Ammon's horn (tissue), 1 donor: Measurements from ENCODE around the gene ZFYVE9.
A peak's percentile ranks its signal among the peaks of the same experiment; 100 is the strongest.
"Not testable (repeated sequence)": the region's sequence is repeated elsewhere in the genome, so short reads cannot be mapped to it uniquely, and the experiment has no call there.

Experiments
- DNase-seq: peaks from one replicate; pipeline ENCODE4 v3.0.0-alpha.2; 2016; ENCODE audit warnings: low spot score

Gene ZFYVE9, protein sequence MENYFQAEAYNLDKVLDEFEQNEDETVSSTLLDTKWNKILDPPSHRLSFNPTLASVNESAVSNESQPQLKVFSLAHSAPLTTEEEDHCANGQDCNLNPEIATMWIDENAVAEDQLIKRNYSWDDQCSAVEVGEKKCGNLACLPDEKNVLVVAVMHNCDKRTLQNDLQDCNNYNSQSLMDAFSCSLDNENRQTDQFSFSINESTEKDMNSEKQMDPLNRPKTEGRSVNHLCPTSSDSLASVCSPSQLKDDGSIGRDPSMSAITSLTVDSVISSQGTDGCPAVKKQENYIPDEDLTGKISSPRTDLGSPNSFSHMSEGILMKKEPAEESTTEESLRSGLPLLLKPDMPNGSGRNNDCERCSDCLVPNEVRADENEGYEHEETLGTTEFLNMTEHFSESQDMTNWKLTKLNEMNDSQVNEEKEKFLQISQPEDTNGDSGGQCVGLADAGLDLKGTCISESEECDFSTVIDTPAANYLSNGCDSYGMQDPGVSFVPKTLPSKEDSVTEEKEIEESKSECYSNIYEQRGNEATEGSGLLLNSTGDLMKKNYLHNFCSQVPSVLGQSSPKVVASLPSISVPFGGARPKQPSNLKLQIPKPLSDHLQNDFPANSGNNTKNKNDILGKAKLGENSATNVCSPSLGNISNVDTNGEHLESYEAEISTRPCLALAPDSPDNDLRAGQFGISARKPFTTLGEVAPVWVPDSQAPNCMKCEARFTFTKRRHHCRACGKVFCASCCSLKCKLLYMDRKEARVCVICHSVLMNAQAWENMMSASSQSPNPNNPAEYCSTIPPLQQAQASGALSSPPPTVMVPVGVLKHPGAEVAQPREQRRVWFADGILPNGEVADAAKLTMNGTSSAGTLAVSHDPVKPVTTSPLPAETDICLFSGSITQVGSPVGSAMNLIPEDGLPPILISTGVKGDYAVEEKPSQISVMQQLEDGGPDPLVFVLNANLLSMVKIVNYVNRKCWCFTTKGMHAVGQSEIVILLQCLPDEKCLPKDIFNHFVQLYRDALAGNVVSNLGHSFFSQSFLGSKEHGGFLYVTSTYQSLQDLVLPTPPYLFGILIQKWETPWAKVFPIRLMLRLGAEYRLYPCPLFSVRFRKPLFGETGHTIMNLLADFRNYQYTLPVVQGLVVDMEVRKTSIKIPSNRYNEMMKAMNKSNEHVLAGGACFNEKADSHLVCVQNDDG (N-terminal part only)

DNA sequence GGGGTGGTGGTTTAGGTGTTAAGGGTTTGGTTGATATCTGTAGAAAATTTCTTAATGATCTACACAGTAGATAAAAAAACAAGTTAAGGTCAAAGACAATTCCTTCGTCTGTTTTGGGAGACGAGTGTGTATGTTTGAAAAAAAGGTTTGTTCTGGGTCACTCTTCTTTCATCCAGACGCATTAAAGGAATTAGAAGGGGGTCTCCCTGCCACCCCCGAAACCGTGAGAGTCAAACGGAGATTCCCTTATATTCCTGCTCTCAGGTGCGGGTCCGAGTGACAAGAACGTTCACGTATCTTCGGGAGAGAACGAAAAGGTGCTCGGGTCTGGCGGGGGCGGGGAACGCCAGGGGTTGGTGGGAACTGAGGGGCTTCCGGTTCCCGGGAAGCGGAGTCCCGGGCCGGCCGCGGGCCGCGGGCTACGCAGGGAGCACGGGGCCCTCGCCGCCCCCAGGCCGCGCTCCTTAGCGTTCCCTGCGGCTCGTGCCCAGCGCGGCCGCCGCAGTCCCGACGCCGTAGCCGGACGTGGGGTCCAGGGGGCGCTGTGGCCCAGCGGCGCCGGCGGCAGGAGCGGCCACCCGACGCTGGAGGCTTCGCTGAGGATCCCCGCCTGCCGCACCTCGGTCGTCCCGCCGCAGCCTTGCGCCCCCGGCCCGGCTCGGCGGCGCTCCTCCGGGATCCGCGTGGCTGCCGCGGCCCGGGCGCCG, at the start of gene ZFYVE9:
TSS of gene ZFYVE9 (plus strand) at position 577 of the 707 bp plus-strand sequence. CDS start 91,118 bp downstream, outside the sequence.
- peak; percentile 77 for DNase-seq

DNA sequence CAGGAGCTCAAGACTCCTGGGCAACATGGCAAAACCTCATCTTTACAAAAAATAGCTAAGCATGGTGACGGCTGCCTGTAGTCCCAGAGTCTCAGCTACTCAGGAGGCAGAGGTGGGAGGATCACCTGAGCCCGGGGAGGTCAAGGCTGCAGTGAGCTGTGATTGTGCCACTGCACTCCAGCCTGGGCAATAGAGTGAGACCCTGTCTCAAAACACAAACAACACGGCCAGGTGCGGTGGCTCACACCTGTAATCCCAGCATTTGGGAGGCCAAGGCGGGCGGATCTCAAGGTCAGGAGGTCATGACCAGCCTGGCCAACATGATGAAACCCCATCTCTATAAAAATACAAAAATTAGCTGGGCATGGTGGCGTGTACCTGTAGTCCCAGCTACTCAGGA, 47.6 kb upstream of the ZFYVE9 start:
- DNase-seq: not testable (repeated sequence)

DNA sequence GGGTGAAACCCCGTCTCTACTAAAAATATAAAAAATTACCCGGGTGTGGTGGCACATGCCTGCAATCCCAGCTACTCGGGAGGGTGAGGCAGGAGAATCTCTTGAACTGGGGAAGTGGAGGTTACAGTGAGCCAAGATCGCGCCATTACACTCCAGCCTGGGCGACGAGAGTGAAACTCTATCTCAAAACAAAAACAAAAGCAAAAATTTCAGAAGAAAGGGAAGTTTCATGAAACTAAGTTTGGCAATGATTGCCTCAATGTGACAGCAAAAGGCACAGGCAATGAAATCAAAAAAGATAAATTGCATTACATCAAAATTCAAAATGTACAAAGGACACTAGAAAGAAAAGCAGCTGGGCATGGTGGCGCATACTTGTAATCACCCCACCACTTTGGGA, 45.7 kb upstream of the ZFYVE9 start:
- no peak for DNase-seq

DNA sequence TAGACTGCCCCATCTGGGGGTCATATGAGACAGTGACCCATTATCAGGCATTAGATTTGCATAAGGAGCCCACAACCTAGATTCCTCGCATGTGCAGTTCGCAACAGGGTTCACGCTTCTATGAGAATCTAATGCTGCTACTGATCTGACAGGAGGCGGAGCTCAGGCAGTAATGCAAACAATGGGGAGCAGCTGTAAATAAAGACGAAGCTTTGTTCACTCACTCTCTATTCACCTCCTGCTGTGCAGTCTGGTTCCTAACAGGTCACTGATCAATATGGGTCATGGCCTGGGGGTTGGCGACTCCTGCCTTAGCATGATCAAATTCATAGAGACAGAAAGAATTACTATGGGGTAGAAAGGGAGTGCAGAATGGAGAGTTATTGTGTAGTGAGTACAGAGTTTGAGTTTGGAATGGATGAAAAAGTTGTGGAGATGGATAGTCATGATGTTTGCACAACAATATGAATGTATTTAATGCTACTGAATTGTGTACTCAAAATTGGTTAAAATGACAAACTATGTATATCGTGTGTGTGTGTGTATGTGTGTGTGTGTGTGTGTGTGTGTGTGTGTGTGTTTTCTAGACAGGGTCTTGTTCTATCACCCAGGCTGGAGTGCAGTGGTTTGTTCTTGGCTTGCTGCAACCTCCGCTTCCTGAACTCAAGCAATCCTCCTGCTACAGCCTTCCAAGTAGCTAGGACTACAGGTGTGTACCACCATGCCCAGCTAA, 43.6 kb upstream of the ZFYVE9 start:
- DNase-seq: no peak

DNA sequence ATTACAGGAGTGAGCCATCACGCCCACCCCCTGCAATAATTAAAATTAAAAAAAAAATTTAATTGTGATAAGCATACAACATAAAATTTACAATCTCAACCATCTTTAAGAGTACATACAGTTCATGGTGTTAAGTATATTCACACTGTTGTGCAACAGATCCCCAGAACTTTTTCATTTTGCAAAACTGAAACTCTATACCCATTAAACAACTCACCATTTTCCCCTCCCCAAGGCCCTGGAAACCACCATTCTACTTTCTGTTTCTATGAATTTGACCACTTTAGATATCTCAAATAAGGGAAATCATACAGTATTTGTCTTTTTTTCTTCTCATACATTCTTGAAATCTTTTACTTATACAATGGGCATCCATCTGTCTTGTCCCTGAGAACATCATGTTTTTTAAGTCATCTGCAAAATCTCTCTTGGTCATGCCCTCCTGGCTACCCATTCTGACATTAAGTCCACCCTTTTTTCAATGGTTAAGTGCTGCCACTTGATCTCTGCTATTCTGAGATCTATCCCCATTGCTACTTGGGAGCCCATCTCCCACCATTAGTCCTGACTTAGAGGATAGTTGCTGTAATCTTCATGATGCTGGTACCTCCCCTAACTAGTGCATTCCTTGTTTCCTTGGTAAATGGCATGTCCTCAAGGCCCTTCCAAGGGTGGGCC, 39.4 kb upstream of the ZFYVE9 start:
- DNase-seq: no peak

DNA sequence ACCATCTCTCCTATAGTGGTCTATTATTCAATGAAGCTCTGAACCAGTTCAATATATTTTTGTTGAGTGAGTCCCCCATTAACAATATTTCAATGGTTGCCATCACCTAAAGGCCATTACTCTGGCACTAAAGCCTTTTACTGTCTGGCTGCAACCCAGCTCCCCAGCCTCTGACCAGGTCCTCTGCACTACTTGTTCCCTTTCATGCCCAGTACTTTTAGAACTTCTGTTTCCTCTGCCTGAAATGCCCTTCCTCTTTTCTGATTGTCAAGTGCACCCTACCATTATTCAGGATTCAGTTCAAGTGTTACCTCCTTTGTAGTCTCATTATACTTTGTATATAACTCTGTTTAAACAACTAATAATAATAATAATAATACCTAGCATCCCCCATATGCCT, 30.4 kb upstream of the ZFYVE9 start:
- peak; percentile 51 for DNase-seq

DNA sequence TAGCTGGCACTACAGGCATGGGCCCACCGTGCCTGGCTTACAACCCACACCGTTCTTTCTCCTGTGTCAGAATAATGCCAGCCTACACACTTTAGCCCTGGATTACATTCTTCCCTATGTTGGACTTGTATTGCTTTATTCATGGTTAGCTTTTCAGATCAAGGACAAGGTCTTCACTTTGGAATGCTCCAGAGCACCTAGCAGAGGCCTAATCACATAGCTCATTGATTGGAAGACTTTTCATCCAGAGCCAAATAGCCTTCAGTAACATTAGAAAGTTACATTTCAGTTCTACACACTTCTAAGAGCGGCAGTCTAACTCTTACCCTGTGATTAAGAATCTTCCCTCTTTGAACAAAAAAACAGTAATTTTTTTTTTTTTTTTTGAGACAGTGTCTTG, 29.4 kb upstream of the ZFYVE9 start:
- no peak for DNase-seq

DNA sequence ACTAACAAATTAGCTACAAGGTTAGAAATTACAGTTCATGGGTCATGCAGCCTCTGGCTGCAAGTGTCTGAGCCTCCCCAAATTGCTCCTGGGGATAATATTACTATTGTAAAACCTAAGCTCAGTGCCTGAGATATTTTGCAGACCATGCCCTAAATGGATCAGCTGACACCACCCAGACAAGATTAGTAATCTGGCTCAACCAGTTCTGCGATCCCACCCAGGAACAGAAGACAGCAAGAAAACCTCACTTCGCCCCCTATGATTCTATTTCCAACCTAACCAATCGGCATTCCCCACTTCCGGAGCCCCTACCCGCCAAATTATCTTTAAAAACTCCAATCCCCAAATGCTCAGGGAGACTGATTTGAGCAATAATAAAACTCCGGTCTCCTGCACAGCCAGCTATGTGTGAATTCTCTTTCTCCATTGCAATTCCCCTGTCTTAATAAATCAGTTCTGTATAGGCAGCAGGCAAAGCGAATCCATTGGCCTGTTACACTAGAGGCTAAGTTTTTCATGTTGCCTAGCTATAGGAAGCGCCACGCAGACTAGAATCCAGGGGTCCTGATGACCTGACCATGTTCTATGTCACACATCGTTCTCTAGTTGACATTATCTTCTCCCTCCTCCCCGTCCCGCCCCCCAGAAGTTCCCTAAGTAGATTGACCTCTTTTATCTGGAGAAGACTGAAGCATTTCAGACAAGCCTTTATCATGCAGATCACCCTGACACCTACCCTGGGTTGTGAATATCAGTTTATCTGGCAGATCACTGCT, 22.4 kb upstream of the ZFYVE9 start:
- no peak for DNase-seq

DNA sequence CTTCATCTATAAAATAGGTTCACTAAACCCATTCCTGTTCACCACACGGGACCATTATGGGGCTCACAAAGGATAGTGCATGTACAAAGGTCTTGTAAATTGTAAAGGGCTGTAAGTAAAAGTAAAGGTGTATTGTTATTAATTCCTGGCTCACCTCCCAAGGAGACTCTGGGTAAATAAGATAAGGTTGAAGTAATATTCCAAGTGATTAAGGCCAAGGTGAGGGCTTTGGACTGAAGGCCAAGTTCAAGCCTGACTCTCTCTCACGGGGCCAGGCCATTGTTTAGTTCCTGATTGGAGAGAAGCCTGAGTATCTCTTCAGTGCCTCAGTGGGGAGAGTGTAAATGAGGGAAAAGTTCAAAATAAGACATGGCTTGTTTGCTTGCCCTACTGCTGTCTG, 19.5 kb upstream of the ZFYVE9 start:
- DNase-seq: no peak

DNA sequence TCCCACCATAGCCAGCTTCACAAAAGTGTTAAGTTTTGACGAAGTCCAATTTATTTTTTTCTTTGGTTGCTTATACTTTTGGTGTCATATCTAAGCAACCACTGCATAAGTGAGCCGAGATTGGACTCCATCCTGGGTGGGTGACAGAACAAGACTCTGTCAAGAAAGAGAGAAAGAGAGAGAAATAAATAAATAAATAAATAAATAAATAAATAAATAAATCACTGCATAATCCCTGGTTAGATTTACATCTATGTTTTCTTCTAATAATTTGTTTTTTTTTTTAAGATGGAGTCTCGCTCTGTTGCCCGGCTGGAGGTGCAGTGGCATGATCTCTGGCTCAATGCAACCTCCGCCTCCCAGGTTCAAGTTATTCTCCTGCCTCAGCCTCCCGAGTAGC, 18.3 kb upstream of the ZFYVE9 start:
- no peak for DNase-seq

DNA sequence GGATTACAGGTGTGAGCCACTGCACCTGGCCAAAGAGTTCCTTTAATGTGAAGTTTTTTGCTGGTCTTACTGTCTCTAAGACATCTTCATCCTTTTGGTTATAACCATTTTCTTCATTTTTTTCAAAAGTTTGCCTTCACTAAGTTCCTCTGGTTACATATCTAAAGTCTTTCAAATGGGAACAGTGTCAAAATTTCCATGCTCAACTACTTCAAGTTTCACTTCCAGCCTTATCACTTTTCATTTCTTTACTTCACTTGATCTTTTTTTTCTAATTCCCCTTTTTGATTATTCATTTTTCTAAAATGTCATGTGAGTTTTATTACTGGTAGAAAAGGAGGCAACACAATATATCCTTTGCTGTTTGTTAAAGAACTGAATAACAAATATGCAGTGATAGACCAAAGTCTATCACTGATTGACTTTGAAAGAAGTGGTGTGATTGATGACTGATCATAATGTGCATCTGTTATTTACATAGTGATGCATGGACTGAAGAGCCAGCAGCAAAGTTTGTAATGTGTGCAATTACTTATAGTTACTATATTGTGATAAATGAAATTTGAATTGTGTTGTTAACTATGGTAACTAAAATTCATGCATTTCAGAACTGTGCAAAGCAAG, 16.0 kb upstream of the ZFYVE9 start:
- DNase-seq: no peak

DNA sequence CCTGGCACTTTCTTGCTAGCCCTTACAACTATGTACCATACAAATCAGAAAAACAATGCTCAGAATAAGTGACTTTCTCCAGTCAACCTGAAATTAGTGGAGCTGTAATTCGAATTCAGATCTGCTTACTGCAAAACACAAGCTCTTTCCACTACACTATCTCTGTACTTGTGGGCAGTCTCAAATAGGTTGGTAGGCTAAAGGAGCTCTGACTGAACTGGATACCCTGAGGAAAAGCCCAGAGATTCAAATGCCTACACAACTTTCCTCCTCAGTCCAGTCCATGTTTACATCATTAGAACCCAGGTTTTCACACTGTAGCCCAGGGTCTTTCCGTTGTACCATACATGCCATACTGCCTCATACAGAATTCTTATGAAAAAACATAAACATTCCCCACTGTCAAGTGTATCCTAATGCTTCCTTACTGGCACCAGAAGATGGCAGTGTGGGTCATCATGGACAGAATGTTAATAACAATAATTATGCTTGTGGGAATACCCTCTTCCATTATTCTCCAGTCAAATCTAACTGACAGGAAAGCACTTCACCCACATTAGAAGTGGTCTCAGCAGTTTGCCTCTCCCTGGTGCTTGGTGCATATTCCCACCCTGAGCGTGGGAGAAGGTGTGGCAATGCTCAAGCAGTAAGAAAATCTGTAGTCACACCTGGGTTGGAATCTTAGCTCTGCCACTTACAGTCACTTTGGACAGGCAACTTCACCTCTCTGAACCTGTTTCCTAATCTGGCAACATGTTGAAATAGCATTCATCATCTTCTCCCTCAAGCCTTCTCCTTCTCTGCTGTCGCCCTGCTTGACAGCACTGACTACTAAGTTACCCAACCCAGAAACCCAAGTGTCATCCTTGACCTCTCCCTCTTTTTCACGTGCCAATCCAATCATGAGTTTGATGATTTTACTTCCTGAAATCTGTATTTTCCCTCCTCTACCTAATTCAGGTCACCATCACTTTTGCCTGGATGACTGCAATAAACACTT, 14.4 kb upstream of the ZFYVE9 start:
- peak; percentile 76 for DNase-seq

DNA sequence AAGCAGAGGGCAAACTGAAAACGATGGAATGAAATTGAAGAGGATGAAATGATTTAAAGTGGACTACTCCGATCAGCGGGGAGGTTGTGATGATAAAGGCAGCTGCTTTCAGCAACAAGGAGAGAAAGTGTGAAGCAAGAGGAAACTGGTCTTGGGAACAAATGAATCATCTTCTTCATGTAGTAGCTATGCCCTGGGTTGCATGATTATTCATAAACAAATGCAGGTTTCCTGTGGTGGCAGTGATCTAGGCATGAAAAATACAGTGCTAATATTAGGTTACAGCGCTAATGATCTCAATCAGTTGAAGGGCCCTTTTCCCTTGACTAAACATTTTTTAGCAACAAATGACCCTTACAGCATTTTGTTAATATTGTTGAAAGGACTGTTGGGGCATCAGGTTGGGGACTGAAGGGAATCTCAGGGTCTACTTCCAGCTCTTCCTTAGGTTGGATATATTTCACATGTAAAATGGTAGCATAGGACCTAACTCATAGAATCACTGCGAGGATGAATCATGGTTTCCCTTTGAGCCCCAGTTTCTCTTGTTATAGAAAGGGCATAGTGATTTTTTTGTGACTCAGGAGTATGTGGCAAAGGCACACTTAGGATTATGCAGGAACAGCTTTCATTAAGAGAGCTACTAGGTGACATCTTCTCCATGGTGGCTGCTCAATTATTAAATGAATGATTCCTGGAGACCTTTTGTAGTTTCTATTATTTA, 1.9 kb upstream of the ZFYVE9 start:
- no peak for DNase-seq

DNA sequence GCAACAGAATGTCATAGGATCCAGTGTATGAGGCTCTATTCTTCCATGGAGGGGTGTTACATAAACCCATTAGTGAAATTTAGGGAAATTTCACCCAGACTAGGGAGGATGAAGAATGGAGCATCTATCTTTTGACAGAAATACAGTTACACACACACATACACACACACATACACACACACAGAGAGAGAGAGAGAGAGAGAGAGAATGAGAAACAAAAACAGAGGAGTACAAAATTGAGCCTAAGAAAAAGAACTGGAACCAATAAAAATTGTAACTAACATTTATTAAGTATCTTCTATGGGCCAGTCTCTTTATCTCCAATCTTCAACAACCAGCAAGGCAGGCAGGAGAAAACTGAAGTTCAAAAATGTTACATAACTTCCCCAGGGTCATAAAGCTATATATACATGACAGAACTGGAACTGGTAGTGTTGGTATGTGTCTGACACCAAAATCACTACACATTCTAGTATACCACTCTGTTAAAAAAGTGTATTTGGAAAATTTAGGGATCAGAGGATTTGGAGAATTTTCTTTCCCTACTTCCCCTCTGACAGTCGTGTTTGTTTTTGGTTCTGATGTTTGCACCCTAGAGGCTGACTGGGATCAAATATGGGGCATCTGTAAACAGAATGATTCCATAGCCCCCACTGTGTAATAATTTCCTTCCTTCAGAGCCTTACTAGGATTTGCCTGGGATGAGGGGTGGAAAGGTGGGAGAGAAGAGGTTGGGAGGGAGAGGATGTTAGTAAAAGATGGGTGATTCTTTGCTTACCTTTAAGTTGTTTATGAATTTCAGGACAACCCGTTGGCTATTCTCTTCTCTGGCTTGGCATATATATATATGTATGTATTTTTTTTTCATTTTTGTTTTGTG, 1.0 kb upstream of the ZFYVE9 start:
- DNase-seq: no peak

DNA sequence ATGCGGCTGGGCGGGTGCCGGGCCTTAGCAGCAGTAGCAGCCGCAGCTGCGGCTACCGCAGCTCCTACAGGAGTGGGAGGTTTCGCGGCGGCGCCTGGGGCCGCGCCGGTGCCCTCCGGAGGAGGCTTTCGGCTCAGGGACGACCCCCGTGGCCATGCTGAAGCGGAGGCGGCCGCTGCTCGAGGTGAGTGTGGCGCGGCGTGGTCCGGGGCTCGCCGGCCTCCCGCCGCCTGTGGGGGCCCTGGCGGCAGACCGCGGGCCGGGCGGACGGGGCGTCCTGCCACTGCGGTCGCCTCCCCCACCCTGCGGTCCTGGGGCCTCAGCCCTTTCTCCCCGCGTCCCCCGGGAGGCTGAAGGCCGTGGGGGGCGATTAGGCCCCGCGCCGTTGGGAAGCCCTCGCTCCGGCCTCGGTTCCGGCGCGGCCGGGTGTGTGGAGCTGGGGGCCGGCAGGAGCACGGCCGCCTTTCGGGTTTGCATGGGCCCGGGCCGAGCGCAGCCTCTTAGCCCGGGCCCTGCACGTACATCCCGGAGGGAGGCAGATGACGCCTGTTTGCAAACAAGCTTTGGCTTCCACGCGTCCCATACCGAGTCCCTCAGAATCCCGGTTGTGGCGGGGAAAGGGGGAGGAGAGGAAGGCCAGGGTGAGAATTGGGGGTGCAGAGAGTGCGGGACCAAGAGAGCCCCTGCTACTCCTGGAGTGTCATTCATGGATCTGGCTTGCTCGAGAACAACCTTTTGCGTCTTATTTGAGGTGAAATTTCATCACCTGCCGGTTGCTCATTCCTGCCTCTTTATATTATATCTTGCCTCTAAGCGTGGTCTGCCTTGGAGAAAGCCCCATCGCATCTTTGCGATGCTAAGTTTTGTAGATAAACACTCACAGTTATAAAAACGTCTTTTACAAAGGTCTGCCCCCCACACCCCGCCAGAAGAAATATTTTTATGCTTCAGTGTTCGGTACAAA, 613 bp downstream of the ZFYVE9 start:
- DNase-seq: peak; percentile 42
